GOT3 (cell line): ENCODE measurements around the gene WDR7.

Source experiments
- DNase-seq: peaks from one replicate; lab custom pipeline; 2025; ENCODE audit warnings: mixed read lengths; lab: John Stamatoyannopoulos, UW

WDR7 gene

GRCh38 chr18:56650944-56651770, at the start of gene WDR7:
Gene WDR7, plus strand, starts transcription at chr18:56651359. Its CDS starts 21,157 bp downstream, at chr18:56672516.
- peak; percentile 71 for DNase-seq

- DNase-seq: no peak
Measured at GRCh38 chr18:56606618-56607017, 44.5 kb upstream of the WDR7 start.

- DNase-seq: no peak
Measured at GRCh38 chr18:56615738-56616520, 35.2 kb upstream of the WDR7 start.

DNA sequence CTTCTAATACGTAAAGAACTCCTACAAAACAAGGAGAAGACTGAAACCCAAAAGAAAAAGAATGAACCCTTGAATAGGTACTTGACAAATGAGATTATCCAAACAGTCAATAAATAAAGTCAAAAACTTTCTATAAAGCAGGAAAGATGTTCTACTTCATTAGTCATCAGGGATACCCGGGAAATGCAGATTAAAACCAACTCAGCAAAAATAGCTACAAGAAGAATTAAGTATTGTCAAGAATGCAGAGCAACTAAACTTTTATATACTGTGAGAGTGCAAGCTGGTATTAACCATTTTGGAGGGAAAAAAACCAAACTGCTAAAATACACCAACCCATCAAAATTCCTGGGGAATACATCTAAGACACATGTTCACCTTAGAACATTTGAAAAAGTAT, 23.2 kb upstream of the WDR7 start:
- DNase-seq: no peak

- no peak for DNase-seq
Measured at GRCh38 chr18:56632070-56633022, 18.8 kb upstream of the WDR7 start.

DNA sequence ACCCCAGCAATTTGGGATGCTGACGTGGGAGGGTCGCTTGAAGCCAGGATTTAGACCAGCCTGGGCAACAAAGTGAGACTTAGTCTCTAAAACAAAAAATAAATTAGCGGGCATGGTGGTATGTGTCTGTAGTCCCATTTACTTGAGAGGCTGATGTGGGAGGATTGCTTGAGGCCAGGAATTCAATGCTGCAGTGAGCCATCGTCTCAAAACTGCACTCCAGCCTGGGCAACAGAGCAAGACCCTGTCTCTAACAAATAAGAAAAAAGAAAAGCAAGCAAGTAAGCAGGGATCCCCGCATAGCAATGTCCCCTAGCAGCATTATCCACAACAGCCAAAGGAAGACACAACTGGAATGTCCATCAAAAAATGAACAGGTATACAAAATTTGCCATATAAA, 16.2 kb upstream of the WDR7 start:
- DNase-seq: no peak

GRCh38 chr18:56637176-56637575, 14.0 kb upstream of the WDR7 start:
- DNase-seq: no peak

- DNase-seq: no peak
Measured at GRCh38 chr18:56637711-56638231, 13.4 kb upstream of the WDR7 start.

GRCh38 chr18:56638232-56639103, 12.7 kb upstream of the WDR7 start, which contains the start of gene TXNL1:
Gene TXNL1, minus strand, starts transcription at chr18:56638592. Its CDS starts 152 bp downstream, at chr18:56638440.
- DNase-seq: peak; percentile 89

- DNase-seq: no peak
Measured at GRCh38 chr18:56639104-56639381, 12.1 kb upstream of the WDR7 start.

GRCh38 chr18:56639571-56639970, 11.6 kb upstream of the WDR7 start:
- no peak for DNase-seq

DNA sequence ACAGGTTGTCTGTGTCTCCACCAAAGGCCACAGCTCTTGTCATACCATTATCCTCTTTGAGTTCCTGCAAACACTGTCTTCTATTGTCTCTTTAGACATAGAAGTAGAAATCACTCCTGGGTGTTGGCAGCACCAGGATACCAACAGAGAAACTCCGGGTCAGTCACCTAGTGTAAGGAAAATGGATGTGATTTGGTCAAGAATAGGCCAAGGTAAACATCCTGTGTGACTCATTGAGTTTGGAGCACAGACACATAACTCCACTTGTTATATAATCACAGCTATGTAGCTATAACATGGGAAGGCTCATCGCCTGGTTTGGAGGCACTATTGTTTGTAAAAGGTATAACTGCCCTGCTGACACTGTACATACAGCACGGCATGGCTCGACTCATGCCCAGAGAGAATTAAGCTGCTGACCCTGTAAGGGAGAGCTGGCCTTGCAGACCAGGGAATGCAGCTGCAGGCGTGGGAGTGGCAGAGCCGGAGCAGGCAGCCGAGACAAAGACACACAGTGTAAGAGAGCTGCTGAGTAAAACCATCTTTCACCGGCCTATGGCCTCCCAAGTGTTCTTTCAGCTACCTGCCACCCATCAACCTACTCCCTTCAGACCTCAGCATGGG, 9.3 kb upstream of the WDR7 start:
- DNase-seq: no peak

- no peak for DNase-seq
Measured at GRCh38 chr18:56643381-56643780, 7.8 kb upstream of the WDR7 start.

DNA sequence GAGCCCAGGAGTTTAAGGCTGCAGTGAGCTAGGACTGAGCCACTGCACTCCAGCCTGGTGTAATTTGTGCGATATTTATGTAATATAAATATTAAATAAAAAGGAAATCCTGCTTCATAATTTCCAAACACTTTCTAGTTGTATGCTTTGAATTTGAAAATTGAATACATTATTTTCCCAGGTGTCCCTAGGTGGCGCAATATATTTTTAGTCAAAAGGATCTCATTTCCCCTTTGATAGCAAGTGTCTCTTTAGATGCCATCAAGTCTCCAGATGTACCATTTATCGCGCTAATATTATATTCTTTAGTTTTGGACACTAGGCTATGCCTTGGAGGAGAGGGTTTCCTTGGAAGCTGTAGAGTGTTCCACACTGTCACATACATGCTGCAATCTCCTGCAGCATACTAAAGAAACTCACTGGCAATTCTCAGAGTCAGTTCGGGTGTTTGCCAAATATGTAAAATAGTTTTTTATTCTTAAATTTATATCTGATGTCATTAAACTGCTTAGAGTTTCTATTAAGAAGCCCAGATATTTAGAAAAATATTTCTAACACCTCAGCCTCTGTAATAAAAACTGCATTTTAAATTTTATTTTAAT, 5.6 kb upstream of the WDR7 start:
- DNase-seq: no peak

DNA sequence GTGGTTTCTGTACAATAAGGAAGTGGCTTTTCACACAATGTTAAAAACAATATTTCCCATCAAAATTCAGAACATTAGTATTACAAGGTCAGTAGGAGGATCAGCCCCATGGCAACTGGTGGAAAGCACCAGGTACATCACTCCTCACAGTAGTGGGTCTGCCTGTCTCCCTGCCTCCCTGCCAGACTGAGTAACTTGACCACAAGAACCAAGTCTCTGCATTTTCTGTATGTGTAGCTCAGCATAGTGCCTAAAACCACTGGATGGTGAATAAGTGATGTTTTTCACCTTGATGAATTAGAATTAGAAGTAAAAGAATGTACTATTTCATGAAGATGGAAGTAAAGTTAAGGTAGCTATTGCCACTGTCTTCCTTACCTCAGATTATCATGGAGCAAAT, 4.1 kb upstream of the WDR7 start:
- DNase-seq: no peak

DNA sequence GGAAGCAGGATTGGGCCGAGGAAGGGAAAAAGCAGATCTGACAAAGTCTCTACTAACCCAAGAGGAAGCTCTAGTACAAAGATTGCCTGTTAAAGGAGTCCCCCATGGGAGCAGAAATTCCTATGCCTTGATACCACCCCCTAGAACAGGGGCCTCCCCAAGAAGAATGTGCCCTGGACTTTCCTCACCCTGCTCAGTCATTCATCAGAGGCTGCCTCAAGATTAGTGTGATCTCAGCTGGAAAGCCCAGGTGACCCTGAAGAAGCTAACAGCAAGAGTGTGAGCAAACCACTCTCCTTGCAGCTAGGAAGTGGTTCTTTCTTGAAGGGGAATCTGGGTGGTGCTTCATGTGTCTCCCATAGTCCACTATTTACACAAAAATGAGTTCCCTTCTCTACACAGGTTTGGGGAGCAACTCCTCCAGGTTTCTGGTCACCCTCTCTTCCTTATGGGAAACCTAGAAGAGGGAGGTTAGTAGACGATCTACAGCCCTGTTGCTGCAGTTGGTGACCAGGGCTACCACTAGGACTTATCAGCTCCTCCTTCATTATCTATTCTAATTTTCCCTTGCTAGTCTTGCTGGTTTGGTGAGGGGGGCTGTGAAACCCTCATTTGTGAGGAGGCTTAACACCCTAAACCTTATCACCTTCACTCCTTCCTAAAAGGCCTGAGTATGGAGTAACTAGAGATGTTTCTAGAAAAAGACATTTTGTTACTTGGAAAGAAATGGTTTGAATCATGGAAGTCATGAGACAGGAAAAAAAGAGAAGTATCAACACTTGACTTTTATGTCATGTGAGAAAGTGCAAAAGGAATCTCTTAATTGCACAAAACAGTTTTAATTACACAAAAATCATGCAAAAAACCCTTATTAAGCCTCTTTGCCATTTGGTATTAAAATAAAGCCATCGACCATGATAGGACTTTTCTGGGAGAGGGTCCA, 2.9 kb upstream of the WDR7 start:
- DNase-seq: no peak

- DNase-seq: no peak
Measured at GRCh38 chr18:56649996-56650395, 1.2 kb upstream of the WDR7 start.

GRCh38 chr18:56651771-56652092, 573 bp downstream of the WDR7 start:
- DNase-seq: no peak

DNA sequence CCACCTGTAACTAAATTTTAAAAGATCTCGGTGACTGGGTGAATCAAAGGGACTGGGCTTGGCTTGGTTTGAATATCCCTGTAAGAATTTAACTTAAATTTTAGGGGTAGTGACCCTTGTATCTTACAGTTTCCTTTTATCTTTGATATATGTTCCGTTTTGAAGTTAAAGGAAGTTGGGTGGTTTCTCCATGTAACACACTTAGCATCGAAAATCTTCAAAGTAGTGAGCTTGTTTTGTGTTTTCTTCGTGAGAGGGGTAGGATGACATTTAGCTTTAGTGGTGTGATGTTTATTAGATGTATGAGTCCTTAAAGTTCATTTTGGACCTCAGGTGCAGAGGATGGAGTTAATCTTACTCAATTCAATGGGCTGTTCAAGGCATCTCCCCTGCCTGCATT, 1.6 kb downstream of the WDR7 start:
- DNase-seq: no peak
